ENCODE data around the gene TMEM45B. TPM values are rescaled to one million over a fixed set of nuclear protein-coding genes. Genes with fewer than 3 reads are reported as not detected.

The TMEM45B gene
- polyA plus RNA-seq, 2 of the 4 experiments (the other 2 are of a cell fraction): 0.44 TPM; not detected in 1

DNA sequence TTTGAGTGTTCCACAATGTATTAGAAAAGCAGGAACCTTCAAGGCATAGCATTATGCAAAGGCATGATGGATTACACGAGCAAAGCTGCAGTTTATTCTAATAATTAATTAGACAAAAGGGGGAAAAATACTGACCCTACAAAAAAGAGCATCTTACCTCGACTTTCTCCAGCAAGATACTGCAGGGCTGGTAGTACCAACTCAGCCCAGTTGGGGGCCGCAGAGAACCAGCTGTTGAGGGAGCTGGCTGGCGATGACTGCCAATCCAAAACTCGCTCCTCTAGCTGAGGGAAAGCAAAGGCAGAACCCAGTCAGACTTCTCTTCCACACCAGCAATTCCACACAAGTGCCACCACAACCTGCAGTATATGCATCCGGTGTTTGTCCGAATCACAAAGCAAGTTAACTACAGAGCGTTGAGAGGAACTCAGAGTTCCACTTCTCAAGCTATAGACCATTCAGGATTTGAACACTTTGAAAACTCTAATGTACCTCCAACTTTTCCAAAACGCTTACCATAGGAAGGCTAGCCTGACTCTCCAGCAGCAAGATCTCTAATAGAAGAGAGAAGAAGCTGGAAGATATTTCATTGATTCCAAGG, 66.0 kb downstream of the TMEM45B start:
- Histone ChIP-seq H3K4me3 (no peak overlapping the region), H3K27ac (no peak overlapping the region), H3K9me3 (no peaks in the 10 kb centered on the region), H3K4me1 (no peaks in the 10 kb centered on the region), H3K4me2 (no peak overlapping the region)
- no peak for FAIRE-seq
- DNase-seq (ENCODE audit: low read depth in 1 of 2, low spot score in 1 of 2): peak; percentile 27 to 51
- ChIA-PET POLR2A (interaction anchor here (1.0 to 1.2 kb wide), 3 partner anchors 14 to 250 kb away, joined by 3 read pairs; no protein-coding TSS in a partner anchor), CTCF (interaction anchor here (0.8 to 3.1 kb wide), 12 partner anchors 8 to 971 kb away, joined by 3 to 12 read pairs (median 4); partner anchors contain the start of gene NFRKB)
- WGBS (ENCODE audit: missing lambda C conversion rate): 56% methylated on average over 8 of the region's 9 CpGs
- ATAC-seq: peak; percentile 77 to 91; a peak in 5 of 6 replicates
- TF ChIP-seq RAD21 (conservative IDR thresholded peaks at IDR 0.05 in 1 of 2, IDR thresholded peaks at IDR 0.05 in 1 of 2) (peak; percentile 38 to 58; a peak in 4 of 5 replicates), HOXA7 (CRISPR knock-in tag; IDR thresholded peaks at IDR 0.05) (no peak)
- TF ChIP-seq, protein P1, sequence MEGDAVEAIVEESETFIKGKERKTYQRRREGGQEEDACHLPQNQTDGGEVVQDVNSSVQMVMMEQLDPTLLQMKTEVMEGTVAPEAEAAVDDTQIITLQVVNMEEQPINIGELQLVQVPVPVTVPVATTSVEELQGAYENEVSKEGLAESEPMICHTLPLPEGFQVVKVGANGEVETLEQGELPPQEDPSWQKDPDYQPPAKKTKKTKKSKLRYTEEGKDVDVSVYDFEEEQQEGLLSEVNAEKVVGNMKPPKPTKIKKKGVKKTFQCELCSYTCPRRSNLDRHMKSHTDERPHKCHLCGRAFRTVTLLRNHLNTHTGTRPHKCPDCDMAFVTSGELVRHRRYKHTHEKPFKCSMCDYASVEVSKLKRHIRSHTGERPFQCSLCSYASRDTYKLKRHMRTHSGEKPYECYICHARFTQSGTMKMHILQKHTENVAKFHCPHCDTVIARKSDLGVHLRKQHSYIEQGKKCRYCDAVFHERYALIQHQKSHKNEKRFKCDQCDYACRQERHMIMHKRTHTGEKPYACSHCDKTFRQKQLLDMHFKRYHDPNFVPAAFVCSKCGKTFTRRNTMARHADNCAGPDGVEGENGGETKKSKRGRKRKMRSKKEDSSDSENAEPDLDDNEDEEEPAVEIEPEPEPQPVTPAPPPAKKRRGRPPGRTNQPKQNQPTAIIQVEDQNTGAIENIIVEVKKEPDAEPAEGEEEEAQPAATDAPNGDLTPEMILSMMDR (IDR thresholded peaks at IDR 0.05): peak; percentile 38

DNA sequence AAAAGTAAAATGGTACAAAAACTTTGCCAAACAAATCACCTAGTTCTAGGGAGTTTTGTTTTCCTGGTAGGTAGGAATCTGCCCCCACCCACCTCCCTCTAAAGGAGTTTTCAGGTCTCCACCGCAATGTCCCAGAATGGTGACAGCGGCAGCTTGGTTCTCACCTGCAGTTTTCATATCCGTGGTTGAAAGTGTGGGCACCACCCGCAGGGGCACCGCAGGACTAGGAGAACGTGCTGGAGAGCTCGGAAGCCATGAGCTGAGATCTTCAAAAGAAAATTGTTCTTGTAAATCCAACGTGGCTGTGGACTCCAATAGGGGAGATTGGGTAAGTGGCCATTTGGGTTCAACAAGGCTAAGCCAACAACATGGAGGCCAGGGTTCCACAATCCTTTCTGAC, 68.9 kb downstream of the TMEM45B start:
- TF ChIP-seq FOSL2 (IDR thresholded peaks at IDR 0.05): no peak
- no peak for TF ChIP-seq FOSL2 (CRISPR knock-in tag; IDR thresholded peaks at IDR 0.05)
- TF ChIP-seq FOSB (CRISPR knock-in tag; IDR thresholded peaks at IDR 0.05): no peak
- TF ChIP-seq ESRRA (IDR thresholded peaks at IDR 0.05; ENCODE audit: borderline replicate concordance, low read length): no peak
- TF ChIP-seq ELK1 (IDR thresholded peaks at IDR 0.05; ENCODE audit: low read depth, low read length): no peak
- TF ChIP-seq, protein P2, sequence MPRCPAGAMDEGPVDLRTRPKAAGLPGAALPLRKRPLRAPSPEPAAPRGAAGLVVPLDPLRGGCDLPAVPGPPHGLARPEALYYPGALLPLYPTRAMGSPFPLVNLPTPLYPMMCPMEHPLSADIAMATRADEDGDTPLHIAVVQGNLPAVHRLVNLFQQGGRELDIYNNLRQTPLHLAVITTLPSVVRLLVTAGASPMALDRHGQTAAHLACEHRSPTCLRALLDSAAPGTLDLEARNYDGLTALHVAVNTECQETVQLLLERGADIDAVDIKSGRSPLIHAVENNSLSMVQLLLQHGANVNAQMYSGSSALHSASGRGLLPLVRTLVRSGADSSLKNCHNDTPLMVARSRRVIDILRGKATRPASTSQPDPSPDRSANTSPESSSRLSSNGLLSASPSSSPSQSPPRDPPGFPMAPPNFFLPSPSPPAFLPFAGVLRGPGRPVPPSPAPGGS (IDR thresholded peaks at IDR 0.05): no peak
- TF ChIP-seq, protein P1 (IDR thresholded peaks at IDR 0.05): no peak
- TF ChIP-seq FOXS1 (CRISPR knock-in tag; IDR thresholded peaks at IDR 0.05): no peak
- TF ChIP-seq NR3C1 (IDR thresholded peaks at IDR 0.05): no peak
- TF ChIP-seq ATOH8 (CRISPR knock-in tag; IDR thresholded peaks at IDR 0.05; ENCODE audit: low read depth): no peak
- TF ChIP-seq MYC (IDR thresholded peaks at IDR 0.05; ENCODE audit: borderline replicate concordance, low read length): no peak
- ATAC-seq (no peak), FAIRE-seq (no peak), DNase-seq (ENCODE audit: low read depth in 1 of 2, low spot score in 1 of 2) (no peak)
- Histone ChIP-seq H3K4me3 (no peak overlapping the region), H3K27ac (no peak overlapping the region), H3K4me1 (no peaks in the 10 kb centered on the region), H3K4me2 (no peak overlapping the region), H3K9me3 (no peaks in the 10 kb centered on the region)
- ChIA-PET CTCF (interaction anchor here (1.2 kb wide), 2 partner anchors 11 to 99 kb away, joined by 5 read pairs; no protein-coding TSS in a partner anchor), POLR2A (no interaction called here)
- 84% methylated on average over 8 of the region's 8 CpGs for WGBS (ENCODE audit: missing lambda C conversion rate)

DNA sequence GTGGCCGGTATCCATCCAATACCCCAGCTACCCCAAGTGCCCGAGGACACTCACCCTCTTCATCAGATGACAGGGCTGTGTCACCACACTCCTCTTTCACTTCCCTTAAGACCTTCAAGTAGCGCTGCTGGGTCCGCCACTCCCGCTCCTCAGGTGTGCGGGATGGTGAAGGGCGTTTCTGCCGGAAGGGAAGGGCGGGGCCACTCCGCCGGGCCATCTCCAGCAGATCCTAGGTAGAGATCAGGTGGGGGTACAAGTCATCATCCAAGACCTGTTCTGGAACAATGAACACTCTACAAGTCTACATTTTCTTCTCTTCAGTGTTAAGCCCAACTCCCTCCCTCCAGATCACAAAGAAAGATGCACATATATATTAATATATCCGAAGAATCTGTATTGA, 69.7 kb downstream of the TMEM45B start:
- POLR2A ChIA-PET: no interaction called here
- no peak overlapping the region for H3K27ac ChIP-seq
- WGBS (ENCODE audit: missing lambda C conversion rate): 92% methylated on average over 12 of the region's 12 CpGs
- H3K9me3 ChIP-seq: no peaks in the 10 kb centered on the region
- FAIRE-seq (no peak), DNase-seq (ENCODE audit: low read depth in 1 of 2, low spot score in 1 of 2) (no peak), ATAC-seq (no peak)
- no peaks in the 10 kb centered on the region for H3K4me1 ChIP-seq
- H3K4me3 ChIP-seq: no peak overlapping the region
- no peak overlapping the region for H3K4me2 ChIP-seq
- CTCF ChIA-PET: interaction anchor here (1.2 kb wide), 2 partner anchors 12 to 100 kb away, joined by 5 read pairs; no protein-coding TSS in a partner anchor
- TF ChIP-seq, protein P2 (IDR thresholded peaks at IDR 0.05): no peak
- TF ChIP-seq NFE2L2 (conservative IDR thresholded peaks at IDR 0.05; ENCODE audit: low read length): no peak
- no peak for TF ChIP-seq HDAC2 (IDR thresholded peaks at IDR 0.05)
- TF ChIP-seq NR3C1 (IDR thresholded peaks at IDR 0.05): no peak
- TF ChIP-seq ELK1 (IDR thresholded peaks at IDR 0.05; ENCODE audit: low read depth, low read length): no peak
- TF ChIP-seq JUN (IDR thresholded peaks at IDR 0.05): no peak
- no peak for TF ChIP-seq RNF2 (IDR thresholded peaks at IDR 0.05; ENCODE audit: borderline replicate concordance, low read depth)
- TF ChIP-seq MYC (IDR thresholded peaks at IDR 0.05; ENCODE audit: borderline replicate concordance, low read length): no peak
- TF ChIP-seq POLR2A (IDR thresholded peaks at IDR 0.05; ENCODE audit: low read length): no peak
- TF ChIP-seq CHD4 (IDR thresholded peaks at IDR 0.05; ENCODE audit: borderline replicate concordance): no peak
- TF ChIP-seq TFCP2L1 (CRISPR knock-in tag; IDR thresholded peaks at IDR 0.05): no peak
- TF ChIP-seq TP53 (CRISPR knock-in tag; IDR thresholded peaks at IDR 0.05): no peak
- no peak for TF ChIP-seq EP300 (IDR thresholded peaks at IDR 0.05)
- TF ChIP-seq FOXS1 (CRISPR knock-in tag; IDR thresholded peaks at IDR 0.05): no peak
